GM19240 (cell line): ENCODE results near the gene FAM3B.

Source experiments
- DNase-seq: peaks from one replicate; pipeline ENCODE4 v3.0.0; 2011; ENCODE audit warnings: low spot score; ENCODE audit not compliant: insufficient read length

The FAM3B gene

DNA sequence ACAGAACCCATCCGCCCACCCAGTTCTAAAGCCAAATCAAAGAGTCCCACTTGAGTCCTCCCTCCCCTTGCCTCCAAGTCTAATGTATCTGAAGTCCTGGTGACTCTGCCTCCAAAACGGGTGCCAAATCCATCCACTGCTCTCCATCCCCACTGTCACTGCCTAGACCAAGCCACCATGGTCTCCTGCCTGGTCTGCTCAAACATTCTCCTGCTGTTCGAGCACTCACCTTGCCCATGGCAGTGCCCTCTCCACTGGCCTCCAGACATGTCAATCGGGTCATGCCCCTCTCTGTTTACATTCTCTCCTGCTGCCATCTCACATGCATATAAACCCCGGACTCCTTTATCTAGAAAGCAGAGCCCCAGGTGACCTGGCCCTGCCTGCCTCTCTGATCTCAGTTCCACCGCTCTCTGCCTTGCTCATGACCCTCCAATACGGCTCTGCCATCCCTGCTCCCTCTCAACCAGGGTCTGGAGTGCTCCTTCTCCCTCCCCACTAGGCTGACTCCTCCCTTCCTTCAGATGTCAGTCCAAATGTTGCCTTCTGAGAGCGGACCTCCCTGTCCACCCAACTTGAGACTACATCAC, 77.4 kb downstream of the FAM3B start:
- no peak for DNase-seq

DNA sequence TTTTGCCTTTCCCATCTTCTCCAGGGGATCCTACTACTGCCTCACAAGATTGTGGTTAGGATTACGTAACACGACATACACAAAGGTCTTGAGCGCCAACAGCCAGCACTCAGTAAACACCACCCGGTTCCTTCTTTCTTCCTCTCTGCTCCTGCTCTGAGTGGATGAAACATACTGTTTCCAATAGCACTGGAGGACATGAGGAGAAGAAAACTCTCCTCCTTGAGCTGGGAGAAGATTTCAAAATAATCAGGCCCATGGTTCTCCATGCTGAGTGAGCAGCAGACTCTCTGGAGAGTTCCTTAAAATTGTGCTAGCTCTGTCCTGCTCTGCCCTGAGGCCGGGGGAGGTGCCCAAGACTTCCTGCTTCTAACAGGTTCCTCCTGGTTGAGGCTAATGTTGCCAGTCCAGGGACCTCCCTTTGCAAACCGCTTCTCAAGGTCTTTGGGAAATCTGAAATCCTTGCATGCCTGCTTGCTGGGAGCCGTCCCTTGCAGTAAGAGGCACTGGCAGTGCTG, 80.0 kb downstream of the FAM3B start:
- no peak for DNase-seq

DNA sequence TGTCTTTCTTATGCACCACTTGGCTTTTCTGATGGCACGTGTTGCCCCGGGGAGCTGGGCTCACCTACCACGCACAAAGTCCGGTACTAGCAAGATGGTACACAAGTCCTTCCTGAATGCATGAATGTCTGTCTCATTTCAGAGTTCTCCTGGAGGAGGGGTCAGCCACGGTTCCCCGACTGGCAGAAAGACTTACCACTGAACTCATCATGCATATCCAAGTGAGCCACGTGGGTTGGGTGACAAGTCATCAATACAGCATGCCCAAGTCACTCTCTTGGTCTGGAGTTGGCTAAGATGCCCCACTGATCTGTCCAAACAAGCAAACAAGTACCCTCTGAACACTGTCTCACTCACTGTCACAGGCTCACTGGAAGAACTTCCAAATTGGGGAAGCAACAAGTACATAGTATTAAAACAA, 80.9 kb downstream of the FAM3B start:
- no peak for DNase-seq

DNA sequence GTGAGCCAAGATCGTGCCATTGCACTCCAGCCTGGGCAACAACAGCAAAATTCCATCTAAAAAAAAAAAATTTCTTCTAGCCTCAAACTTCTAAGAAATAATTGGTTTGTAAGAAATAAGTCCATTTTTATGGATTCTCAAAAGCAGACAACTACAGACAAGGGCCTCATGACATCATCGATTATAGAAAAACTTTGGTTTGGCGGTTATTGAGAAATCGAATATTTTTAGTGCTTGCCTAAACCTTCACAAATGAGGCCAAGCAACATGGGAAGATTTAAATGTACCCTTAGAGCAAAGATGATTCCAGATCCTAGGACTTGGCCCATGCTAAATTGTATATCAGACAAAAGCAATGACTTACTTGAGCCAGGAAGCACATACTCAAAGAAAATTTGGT, 81.7 kb downstream of the FAM3B start:
- DNase-seq, result no peak

DNA sequence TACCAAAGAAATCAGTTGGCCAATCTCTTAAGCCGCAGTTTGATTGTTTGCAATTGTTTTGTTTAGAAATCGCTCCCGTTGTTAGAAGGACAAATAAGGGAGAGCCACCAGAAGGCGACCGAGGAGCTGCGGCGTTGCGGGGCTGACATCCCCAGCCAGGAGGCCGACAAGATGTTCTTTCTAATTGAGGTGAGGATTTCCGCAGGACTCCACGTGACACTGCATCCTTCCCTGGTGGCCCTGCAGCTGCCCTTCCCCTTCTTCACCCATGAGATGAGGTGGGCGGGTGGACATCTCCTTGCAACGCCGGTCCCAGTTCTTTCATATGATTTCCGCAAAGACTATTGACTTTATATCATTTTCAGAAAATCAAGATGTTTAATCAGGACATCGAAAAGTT, 82.2 kb downstream of the FAM3B start:
- DNase-seq, result no peak

DNA sequence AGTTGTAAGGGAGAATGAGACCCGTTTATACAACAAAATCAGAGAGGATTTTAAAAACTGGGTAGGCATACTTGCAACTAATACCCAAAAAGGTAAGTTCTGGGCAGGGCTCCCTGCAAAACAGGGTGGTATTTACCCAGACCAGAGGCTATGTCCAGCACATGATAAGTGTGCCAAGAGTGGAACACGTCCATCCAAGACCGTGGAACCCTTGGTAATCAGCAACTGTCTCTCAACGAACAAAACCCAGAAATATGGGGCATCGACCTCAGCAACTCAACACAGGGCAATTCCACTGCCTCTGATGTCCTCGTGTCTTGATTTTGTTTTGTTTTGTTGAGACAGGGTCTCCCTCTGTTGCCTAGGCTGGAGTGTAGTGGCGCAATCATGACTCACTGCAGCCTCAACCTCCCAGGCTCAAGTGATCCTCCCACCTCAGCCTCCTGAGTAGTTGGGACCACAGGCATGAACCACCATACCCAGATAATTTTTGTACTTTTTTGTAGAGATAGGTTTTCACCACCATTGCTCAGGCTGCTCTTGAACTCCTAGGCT, 82.7 kb downstream of the FAM3B start:
- DNase-seq, result no peak

DNA sequence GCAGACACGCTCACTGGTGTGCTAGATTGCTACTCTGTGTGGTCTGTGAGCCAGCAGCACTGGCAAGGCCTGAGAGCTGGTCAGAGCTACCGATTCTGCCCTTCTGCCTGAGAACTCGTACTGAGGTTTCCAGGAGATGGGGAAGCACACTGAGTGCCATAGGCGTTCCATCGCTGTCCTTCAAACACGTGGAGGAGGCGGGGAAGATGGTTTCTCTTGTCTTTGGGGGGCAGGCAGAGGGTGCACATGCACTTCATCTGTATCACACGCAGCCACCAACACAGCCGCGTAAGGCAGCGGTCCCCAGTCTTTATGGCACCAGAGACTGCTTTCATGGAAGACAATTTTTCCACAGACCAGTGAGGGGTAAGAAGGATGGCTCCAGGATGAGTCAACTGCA, 85.6 kb downstream of the FAM3B start:
- DNase-seq, result no peak

DNA sequence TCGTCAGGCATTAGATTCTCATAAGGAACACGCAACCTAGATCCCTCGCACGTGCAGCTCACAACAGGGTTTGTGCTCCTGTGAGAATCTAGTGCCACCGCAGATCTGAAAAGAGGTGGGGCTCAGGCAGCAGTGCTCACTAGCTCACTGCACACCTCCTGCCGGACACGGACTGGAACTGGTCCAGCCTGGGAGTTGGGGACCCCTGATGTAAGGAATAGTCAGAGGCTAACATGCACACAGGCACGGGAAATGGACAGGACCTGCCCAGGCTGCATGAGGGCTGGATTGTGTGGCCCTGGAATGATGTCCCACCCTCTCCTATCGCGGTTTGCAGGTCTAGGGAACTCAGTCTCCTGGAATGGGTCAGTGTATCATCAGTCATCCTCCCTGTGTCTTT, 86.2 kb downstream of the FAM3B start:
- DNase-seq, result no peak

DNA sequence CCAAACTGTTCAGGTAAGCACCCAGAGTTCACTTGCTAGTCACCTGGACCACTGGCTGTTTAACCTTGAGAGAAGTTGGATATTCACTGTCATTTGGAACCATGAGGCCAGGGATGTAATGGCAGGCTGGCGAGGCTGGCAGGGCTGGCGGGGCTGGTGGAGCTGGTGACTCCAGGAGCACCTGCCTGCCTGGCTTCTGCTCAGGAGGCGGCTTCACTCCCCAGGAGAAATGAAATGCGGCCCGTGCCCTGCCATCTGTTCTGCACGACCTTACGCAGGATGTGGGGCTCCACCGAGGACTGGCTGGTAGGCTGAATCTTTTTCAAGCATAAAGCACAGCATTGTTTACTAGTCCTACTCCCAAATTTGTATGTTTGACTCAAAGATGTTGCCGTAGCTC, 86.7 kb downstream of the FAM3B start:
- DNase-seq, result no peak

DNA sequence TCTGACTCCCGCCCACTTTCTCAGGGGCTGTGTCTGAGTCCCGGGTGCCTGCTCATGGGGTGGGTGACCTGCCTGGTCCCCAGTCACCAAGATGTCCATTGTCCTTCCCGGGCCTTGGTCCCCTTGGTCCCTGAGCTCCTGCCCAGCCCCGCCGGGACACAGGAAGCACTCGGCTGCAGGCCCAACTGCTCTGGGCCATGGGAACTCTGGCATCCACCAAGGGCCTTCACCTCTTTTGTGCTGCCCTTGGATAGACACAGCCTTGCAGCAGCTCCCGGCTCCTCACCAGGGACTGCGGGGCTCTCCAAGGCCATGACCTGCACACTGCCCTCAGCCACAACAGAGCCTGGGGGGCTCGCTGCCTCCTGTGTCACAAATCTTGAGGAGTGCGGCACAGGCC, 87.4 kb downstream of the FAM3B start:
- DNase-seq, result no peak

DNA sequence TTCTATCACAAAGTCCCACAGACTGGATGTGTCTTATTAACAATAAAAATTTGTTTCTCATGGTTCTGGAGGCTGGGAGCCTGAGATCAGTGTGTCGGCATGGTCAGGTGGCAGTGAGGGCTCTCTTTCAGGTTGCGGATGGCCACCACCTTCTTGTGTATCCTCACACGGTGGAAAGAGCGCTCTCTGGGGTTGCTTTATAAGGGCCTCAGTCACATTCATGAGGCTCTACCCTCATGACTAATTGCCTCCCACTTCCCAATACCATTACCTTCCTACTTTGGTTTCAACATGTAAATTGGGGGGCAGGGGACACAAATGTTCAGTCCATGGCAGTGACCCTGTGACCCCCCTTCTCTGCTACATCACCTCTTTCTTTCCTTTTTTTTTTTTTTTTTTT, 88.7 kb downstream of the FAM3B start:
- DNase-seq, result no peak

DNA sequence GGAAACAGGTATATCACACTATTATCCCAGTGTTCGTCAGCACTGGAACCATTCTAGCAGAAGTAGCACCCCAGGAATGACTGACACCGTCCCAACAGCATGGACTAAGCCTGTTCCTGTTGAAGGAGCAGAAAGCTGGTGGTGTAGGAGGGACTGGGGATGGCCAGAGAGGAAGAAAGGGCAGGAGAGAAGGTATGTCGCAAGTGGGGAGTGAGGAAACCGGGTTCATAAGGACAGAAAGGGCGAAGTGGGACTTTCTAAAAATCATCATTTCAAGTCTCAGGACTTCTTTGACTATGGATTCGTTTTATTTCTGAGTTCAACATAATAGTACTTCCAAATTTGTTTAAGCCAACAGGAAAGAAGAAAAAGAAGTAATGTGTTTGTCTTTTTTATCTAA, 89.7 kb downstream of the FAM3B start:
- DNase-seq, result no peak
